CD4-positive, alpha-beta T cell (primary cell): ENCODE results near the gene PPP1R14B. TPM values are rescaled to one million over a fixed set of nuclear protein-coding genes. Genes with fewer than 3 reads are reported as not detected.

ENCODE experiments used
- ATAC-seq: fragments of 200-7000 bp; cut with Tn5 transposase; one replicate; pipeline ENCODE4 v1.10.0; 2022; ENCODE audit warnings: mild to moderate bottlenecking; ENCODE audit not compliant: poor library complexity
- CTCF ChIA-PET: fragments of 350-600 bp; sonication (Branson Sonifier 250); formaldehyde crosslinking; loops from one replicate; lab custom pipeline; 2021; ENCODE audit warnings: antibody characterized with exemption, inconsistent platforms; lab: Charles Lee
- POLR2A ChIA-PET: fragments of 350-600 bp; sonication (Branson Sonifier 250); formaldehyde crosslinking; loops from one replicate; lab custom pipeline; 2021; ENCODE audit warnings: antibody characterized with exemption, inconsistent platforms; lab: Charles Lee
- DNase-seq, 14 experiments: peaks; one replicate each; pipeline ENCODE4 v3.0.0-alpha.2; 2013 to 2020; ENCODE audit warnings: mixed read lengths in 2 of 14
- H3K27ac ChIP-seq, 2 donors: one replicate each; pipeline versions ENCODE4 v1.5.1 to v1.7.0; 2013; ENCODE audit warnings: low read length in 2 of 2, low read depth in 1 of 2, mild to moderate bottlenecking in 1 of 2
- H3K27me3 ChIP-seq, 2 experiments: 1 replicate in 1 of 2; 2 replicates in 1 of 2; pipeline versions ENCODE4 v1.6.1 to v1.7.0; 2013; ENCODE audit warnings: low read length in 2 of 2, control low read depth in 1 of 2, mild to moderate bottlenecking in 1 of 2, moderate library complexity in 1 of 2; ENCODE audit not compliant: insufficient read depth in 2 of 2, control insufficient read depth in 1 of 2
- H3K36me3 ChIP-seq: one replicate; pipeline ENCODE4 v1.6.1; 2013; ENCODE audit warnings: low read length, control low read depth; ENCODE audit not compliant: insufficient read depth
- H3K4me1 ChIP-seq: one replicate; pipeline ENCODE4 v1.6.1; 2013; ENCODE audit warnings: low read length, control low read depth; ENCODE audit not compliant: insufficient read depth
- H3K4me3 ChIP-seq: one replicate; pipeline ENCODE4 v1.5.1; 2013; ENCODE audit warnings: mild to moderate bottlenecking, low read length, moderate library complexity
- H3K9me3 ChIP-seq, 2 experiments: 1 replicate in 1 of 2; 2 replicates in 1 of 2; pipeline versions ENCODE4 v1.6.1 to v1.7.0; 2013; ENCODE audit warnings: low read length in 2 of 2, mild to moderate bottlenecking in 2 of 2, control low read depth in 1 of 2, moderate library complexity in 1 of 2; ENCODE audit not compliant: control insufficient read depth in 1 of 2, insufficient read depth in 1 of 2
- H3K27ac Mint-ChIP-seq: one replicate; pipeline ENCODE4 v1.8.0; 2020; ENCODE audit warnings: mixed read lengths
- H3K27me3 Mint-ChIP-seq: one replicate; pipeline ENCODE4 v1.8.0; 2021; ENCODE audit warnings: mixed read lengths
- H3K36me3 Mint-ChIP-seq: one replicate; pipeline ENCODE4 v1.8.0; 2021; ENCODE audit warnings: low read depth, mixed read lengths
- H3K4me1 Mint-ChIP-seq: one replicate; pipeline ENCODE4 v1.8.0; 2021; ENCODE audit warnings: low read depth, mixed read lengths
- H3K4me3 Mint-ChIP-seq: one replicate; pipeline ENCODE4 v1.8.0; 2020; ENCODE audit warnings: mild to moderate bottlenecking, mixed read lengths
- H3K9me3 Mint-ChIP-seq: one replicate; pipeline ENCODE4 v1.8.0; 2020; ENCODE audit warnings: mixed read lengths
- CTCF ChIP-seq: fragments of 200-600 bp; IDR thresholded peaks from one replicate; pipeline ENCODE4 v1.8.0; 2022; ENCODE audit warnings: antibody characterized with exemption, mild to moderate bottlenecking
- intact Hi-C, 2 experiments: fragments of 100-400 bp; cut with DNase I in 1 of 2; cut with micrococcal nuclease in 1 of 2; formaldehyde crosslinking; loops; one replicate each; pipeline versions ENCODE4 v1.15.1 to v1.9.0; 2023 to 2025; cut with DNase I, micrococcal nuclease
- polyA plus RNA-seq, 2 donors: library from polyadenylated mRNA; unstranded; fragments of 120-200 nt; gene quantifications; one replicate each; pipeline ENCODE4 v1.2.1, GENCODE V29; 2013
- total RNA-seq, 174 experiments: library from RNA in 2 of 174; stranded (reverse) in 2 of 174; gene quantifications; one replicate each; pipeline ENCODE4 v1.2.3 and lab custom pipeline; 2021 to 2026

The PPP1R14B gene
- total RNA-seq: 10 to 100 TPM; 17.1 to 21.0 TPM
- polyA plus RNA-seq (2013, experiment 1 of 2): 43.7 TPM
- polyA plus RNA-seq (2013, experiment 2 of 2): 45.9 TPM
- 9.4 to 212 (median 37.5) reads per million in 172 experiments for total RNA-seq (lab: John Stamatoyannopoulos, UW)

GRCh38 chr11:64246871-64247728 lies at the start of gene PPP1R14B:
TSS of gene PPP1R14B (minus strand) at chr11:64246943. CDS start at chr11:64246673, 270 bp downstream.
- ChIA-PET POLR2A (interaction anchor here (0.8 to 6.2 kb wide), 12 partner anchors 14 to 261 kb away, joined by 3 to 65 read pairs (median 13); partner anchors contain the start of genes BAD, ESRRA, FERMT3 and GPR137), CTCF (interaction anchor here (1.0 to 3.9 kb wide), 7 partner anchors 12 to 61 kb away, joined by 3 to 15 read pairs (median 8); partner anchors contain the start of genes NUDT22, STIP1 and TRPT1)
- Mint-ChIP-seq H3K9me3 (no peaks in the 10 kb centered on the region), H3K27me3 (no peaks in the 10 kb centered on the region), H3K27ac (peak within 1 kb of the TSS; percentile 82), H3K4me3 (peak within 1 kb of the TSS; percentile 94), H3K4me1 (peaks cover 41% of the 10 kb centered on the region), H3K36me3 (peaks cover 12% of the 10 kb centered on the region)
- Histone ChIP-seq H3K9me3 (no peaks in the 10 kb centered on the region), H3K4me3 (peak within 1 kb of the TSS; percentile 90), H3K4me1 (peaks cover 61% of the 10 kb centered on the region), H3K27me3 (no peaks in the 10 kb centered on the region), H3K27ac (peak within 1 kb of the TSS; percentile 48 to 57), H3K36me3 (peaks cover 10% of the 10 kb centered on the region)
- peak; percentile 63 for ATAC-seq
- intact Hi-C loops: loop anchor here (1.0 kb wide), 2 partner anchors 22 to 23 kb away; no protein-coding TSS in a partner anchor
- peak; percentile 60 to 89 (median 76) for DNase-seq
- no peak for TF ChIP-seq CTCF

DNA sequence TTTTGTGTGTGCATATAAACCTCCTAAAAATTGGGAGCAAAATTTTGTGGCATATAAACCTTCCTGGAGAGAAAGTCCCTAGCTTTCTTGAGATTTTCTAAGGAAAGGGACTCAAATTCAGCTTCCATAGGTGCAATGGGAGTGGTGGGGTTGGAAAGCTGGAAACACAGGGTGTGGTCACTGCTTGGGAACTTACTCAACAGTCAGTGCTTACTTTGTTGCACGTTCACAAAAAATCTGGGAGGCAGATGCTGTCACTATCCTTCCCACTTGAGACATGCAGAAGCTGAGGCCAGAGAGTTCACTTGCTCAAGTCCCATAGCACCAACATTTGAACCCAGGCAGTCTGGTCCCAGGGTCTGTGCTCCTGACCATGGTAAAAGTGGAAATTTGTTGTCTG lies 49.5 kb upstream of the PPP1R14B start:
- peaks cover 78 to 92% of the 10 kb centered on the region in 2 experiments for H3K27me3 ChIP-seq
- H3K27ac Mint-ChIP-seq: no peak overlapping the region
- H3K4me3 ChIP-seq: no peak overlapping the region
- no peak overlapping the region for H3K4me3 Mint-ChIP-seq
- no peaks in the 10 kb centered on the region for H3K9me3 Mint-ChIP-seq
- no peak overlapping the region for H3K27ac ChIP-seq
- H3K36me3 Mint-ChIP-seq: no peaks in the 10 kb centered on the region
- H3K36me3 ChIP-seq: no peaks in the 10 kb centered on the region
- peaks cover 0 to 21% of the 10 kb centered on the region in 2 experiments for H3K9me3 ChIP-seq
- POLR2A ChIA-PET: no interaction called here
- H3K27me3 Mint-ChIP-seq: peaks cover 84% of the 10 kb centered on the region
- TF ChIP-seq CTCF: no peak
- ATAC-seq: no peak
- CTCF ChIA-PET: interaction anchor here (1.4 kb wide), 1 partner anchor 25 kb away, joined by 3 read pairs; no protein-coding TSS in a partner anchor
- intact Hi-C loops: no loop called here
- peaks cover 44% of the 10 kb centered on the region for H3K4me1 ChIP-seq
- DNase-seq: no peak
- peaks cover 23% of the 10 kb centered on the region for H3K4me1 Mint-ChIP-seq

- no peaks in the 10 kb centered on the region for H3K9me3 Mint-ChIP-seq
- peaks cover 0 to 22% of the 10 kb centered on the region in 2 experiments for H3K9me3 ChIP-seq
- no peaks in the 10 kb centered on the region for H3K36me3 Mint-ChIP-seq
- H3K4me3 Mint-ChIP-seq: no peak overlapping the region
- intact Hi-C loops: no loop called here
- H3K4me1 Mint-ChIP-seq: peaks cover 19% of the 10 kb centered on the region
- H3K4me1 ChIP-seq: peaks cover 44% of the 10 kb centered on the region
- TF ChIP-seq CTCF: no peak
- POLR2A ChIA-PET: no interaction called here
- DNase-seq: no peak
- H3K27ac Mint-ChIP-seq: no peak overlapping the region
- H3K27ac ChIP-seq: no peak overlapping the region
- CTCF ChIA-PET: interaction anchor here (1.4 kb wide), 1 partner anchor 24 kb away, joined by 3 read pairs; no protein-coding TSS in a partner anchor
- no peak overlapping the region for H3K4me3 ChIP-seq
- ATAC-seq: no peak
- H3K27me3 Mint-ChIP-seq: peaks cover 81% of the 10 kb centered on the region
- peaks cover 79 to 92% of the 10 kb centered on the region in 2 experiments for H3K27me3 ChIP-seq
- H3K36me3 ChIP-seq: no peaks in the 10 kb centered on the region
These were observed 49.0 kb upstream of the PPP1R14B start for GRCh38 chr11:64295760-64296159.
